ENCODE results near the gene TRAPPC12. TPM values are rescaled to one million over a fixed set of nuclear protein-coding genes. Genes with fewer than 3 reads are reported as not detected.

The TRAPPC12 gene
- polyA plus RNA-seq, 1 donor from 2014 or later, result 76.2 TPM

GRCh38 chr2:3411103-3411502, 31.6 kb downstream of the TRAPPC12 start:
- H3K9me3 ChIP-seq (ENCODE audit: low read length), result no peaks in the 10 kb centered on the region
- peaks cover 3% of the 10 kb centered on the region for H3K79me2 ChIP-seq (replicated peaks; ENCODE audit: insufficient read depth, low read length)
- H3K27ac ChIP-seq (ENCODE audit: low read length), result no peak overlapping the region
- TF ChIP-seq EP300 (conservative IDR thresholded peaks at IDR 0.05; ENCODE audit: poor library complexity, severe bottlenecking) (peak; percentile 69), SMC3 (conservative IDR thresholded peaks at IDR 0.05; ENCODE audit: poor library complexity) (no peak), POLR2AphosphoS5 (IDR thresholded peaks at IDR 0.05) (peak; percentile 20)
- H3K27me3 ChIP-seq (ENCODE audit: insufficient read depth, low read depth, low read length), result no peaks in the 10 kb centered on the region
- H3K9me2 ChIP-seq (ENCODE audit: insufficient read depth, low read length), result no peaks in the 10 kb centered on the region
- no peak overlapping the region for H3K9ac ChIP-seq (ENCODE audit: low read length)
- H3K36me3 ChIP-seq (ENCODE audit: insufficient read depth, low read length), result no peaks in the 10 kb centered on the region
- no peak overlapping the region for H3K4me3 ChIP-seq (ENCODE audit: low read length)
- no peaks in the 10 kb centered on the region for H3F3A ChIP-seq (ENCODE audit: insufficient read depth, low read length, poor library complexity, severe bottlenecking)
- H2AFZ ChIP-seq (ENCODE audit: low read depth, low read length), result no peak overlapping the region
- H3K4me2 ChIP-seq (ENCODE audit: low read length), result no peak overlapping the region
- no peaks in the 10 kb centered on the region for H4K20me1 ChIP-seq (ENCODE audit: insufficient read depth)

- H3K27ac ChIP-seq (ENCODE audit: low read length), result no peak overlapping the region
- no peak overlapping the region for H3K4me3 ChIP-seq (ENCODE audit: low read length)
- H3K27me3 ChIP-seq (ENCODE audit: insufficient read depth, low read depth, low read length), result no peaks in the 10 kb centered on the region
- no peaks in the 10 kb centered on the region for H3F3A ChIP-seq (ENCODE audit: insufficient read depth, low read length, poor library complexity, severe bottlenecking)
- H3K79me2 ChIP-seq (replicated peaks; ENCODE audit: insufficient read depth, low read length), result peaks cover 3% of the 10 kb centered on the region
- H4K20me1 ChIP-seq (ENCODE audit: insufficient read depth), result no peaks in the 10 kb centered on the region
- no peak overlapping the region for H3K9ac ChIP-seq (ENCODE audit: low read length)
- H3K4me2 ChIP-seq (ENCODE audit: low read length), result no peak overlapping the region
- TF ChIP-seq CTCF (IDR thresholded peaks at IDR 0.05; ENCODE audit: poor library complexity, severe bottlenecking) (no peak), SMC3 (conservative IDR thresholded peaks at IDR 0.05; ENCODE audit: poor library complexity) (no peak)
- H3K36me3 ChIP-seq (ENCODE audit: insufficient read depth, low read length), result no peaks in the 10 kb centered on the region
- H2AFZ ChIP-seq (ENCODE audit: low read depth, low read length), result no peak overlapping the region
- no peaks in the 10 kb centered on the region for H3K9me3 ChIP-seq (ENCODE audit: low read length)
- no peaks in the 10 kb centered on the region for H3K9me2 ChIP-seq (ENCODE audit: insufficient read depth, low read length)
Measured at GRCh38 chr2:3413697-3414096, 34.2 kb downstream of the TRAPPC12 start.

- H3K9me2 ChIP-seq (ENCODE audit: insufficient read depth, low read length), result no peaks in the 10 kb centered on the region
- H3K36me3 ChIP-seq (ENCODE audit: insufficient read depth, low read length), result no peaks in the 10 kb centered on the region
- TF ChIP-seq REST (IDR thresholded peaks at IDR 0.05; ENCODE audit: borderline replicate concordance), result no peak
- no peak for TF ChIP-seq SMC3 (conservative IDR thresholded peaks at IDR 0.05; ENCODE audit: poor library complexity)
- TF ChIP-seq MXI1 (conservative IDR thresholded peaks at IDR 0.05; ENCODE audit: poor library complexity, severe bottlenecking), result no peak
- TF ChIP-seq TAF1 (IDR thresholded peaks at IDR 0.05; ENCODE audit: low read depth), result no peak
- no peak for TF ChIP-seq EZH2 (IDR thresholded peaks at IDR 0.05; ENCODE audit: borderline replicate concordance, insufficient read depth, low read length, poor library complexity, severe bottlenecking)
- no peak for TF ChIP-seq RAD21 (conservative IDR thresholded peaks at IDR 0.05)
- H3K9ac ChIP-seq (ENCODE audit: low read length), result no peak overlapping the region
- no peak overlapping the region for H2AFZ ChIP-seq (ENCODE audit: low read depth, low read length)
- H3K79me2 ChIP-seq (replicated peaks; ENCODE audit: insufficient read depth, low read length), result peaks cover 3% of the 10 kb centered on the region
- no peaks in the 10 kb centered on the region for H3K9me3 ChIP-seq (ENCODE audit: low read length)
- no peak overlapping the region for H3K4me2 ChIP-seq (ENCODE audit: low read length)
- H3F3A ChIP-seq (ENCODE audit: insufficient read depth, low read length, poor library complexity, severe bottlenecking), result no peaks in the 10 kb centered on the region
- H4K20me1 ChIP-seq (ENCODE audit: insufficient read depth), result no peaks in the 10 kb centered on the region
- no peak overlapping the region for H3K4me3 ChIP-seq (ENCODE audit: low read length)
- no peaks in the 10 kb centered on the region for H3K27me3 ChIP-seq (ENCODE audit: insufficient read depth, low read depth, low read length)
- no peak overlapping the region for H3K27ac ChIP-seq (ENCODE audit: low read length)
Measured at GRCh38 chr2:3414133-3414860, 34.8 kb downstream of the TRAPPC12 start.
